Breast epithelium (tissue), 4 donors: ENCODE measurements around the gene CDC16. TPM values are rescaled to one million over a fixed set of nuclear protein-coding genes. Genes with fewer than 3 reads are reported as not detected.

Source experiments
- DNase-seq, 2 donors: peaks; one replicate each; pipeline ENCODE4 v3.0.0-alpha.2; 2019; ENCODE audit warnings: low spot score in 2 of 2
- H3K27ac ChIP-seq, 2 donors: fragments of 200-600 bp; sonication (generic) in 1 of 2; one replicate each; pipeline ENCODE4 v1.5.1; 2016 to 2019; ENCODE audit warnings: mild to moderate bottlenecking in 1 of 2
- H3K27me3 ChIP-seq, 2 donors: fragments of 200-600 bp; sonication (generic) in 1 of 2; one replicate each; pipeline versions ENCODE4 v1.5.1 to v1.6.0; 2017 to 2019; ENCODE audit warnings: control low read depth in 1 of 2, mild to moderate bottlenecking in 1 of 2
- H3K36me3 ChIP-seq: fragments of 200-600 bp; one replicate; pipeline ENCODE4 v1.5.1; 2019
- H3K4me1 ChIP-seq, 2 donors: fragments of 200-600 bp; sonication (generic); one replicate each; pipeline ENCODE4 v1.5.1; 2016 to 2019; ENCODE audit warnings: control low read depth in 1 of 2
- H3K4me3 ChIP-seq, 3 donors: fragments of 200-600 bp; sonication (generic); 1 replicate in 2 of 3; 2 replicates in 1 of 3; pipeline ENCODE4 v1.5.1; 2016 to 2019; ENCODE audit warnings: mild to moderate bottlenecking in 3 of 3, moderate library complexity in 2 of 3
- H3K9me3 ChIP-seq, 2 donors: fragments of 200-600 bp; sonication (generic) in 1 of 2; one replicate each; pipeline ENCODE4 v1.5.1; 2016 to 2019; ENCODE audit warnings: control low read depth in 1 of 2
- POLR2A ChIP-seq: fragments of 450-650 bp; IDR thresholded peaks from one replicate; pipeline ENCODE4 v1.6.1; 2016; ENCODE audit warnings: antibody characterized with exemption, mild to moderate bottlenecking, moderate library complexity
- POLR2AphosphoS5 ChIP-seq, 3 donors: sonication (generic); formaldehyde crosslinking; IDR thresholded peaks; one replicate each; pipeline ENCODE4 v1.6.1; 2017; ENCODE audit warnings: antibody characterized with exemption in 3 of 3
- intact Hi-C: fragments of 100-400 bp; cut with DNase I; formaldehyde crosslinking; loops from one replicate; pipeline ENCODE4 v1.15.1; 2023; ENCODE audit warnings: low total_unique reads
- total RNA-seq, 3 donors: library from RNA; depleted of rRNA; stranded (reverse); fragments of >200 nt; gene quantifications; one replicate each; pipeline ENCODE4 v1.1.0, GENCODE V29; 2016
- TF ChIP-seq, protein P1 (sequence below), 3 donors: fragments of 450-650 bp; IDR thresholded peaks; one replicate each; pipeline ENCODE4 v1.5.1; 2016 to 2017; ENCODE audit warnings: antibody characterized with exemption in 3 of 3, mild to moderate bottlenecking in 3 of 3, moderate library complexity in 3 of 3

The CDC16 gene
- total RNA-seq, 3 donors from 2014 or later: 53.1 to 82.5 (median 77.7) TPM

DNA sequence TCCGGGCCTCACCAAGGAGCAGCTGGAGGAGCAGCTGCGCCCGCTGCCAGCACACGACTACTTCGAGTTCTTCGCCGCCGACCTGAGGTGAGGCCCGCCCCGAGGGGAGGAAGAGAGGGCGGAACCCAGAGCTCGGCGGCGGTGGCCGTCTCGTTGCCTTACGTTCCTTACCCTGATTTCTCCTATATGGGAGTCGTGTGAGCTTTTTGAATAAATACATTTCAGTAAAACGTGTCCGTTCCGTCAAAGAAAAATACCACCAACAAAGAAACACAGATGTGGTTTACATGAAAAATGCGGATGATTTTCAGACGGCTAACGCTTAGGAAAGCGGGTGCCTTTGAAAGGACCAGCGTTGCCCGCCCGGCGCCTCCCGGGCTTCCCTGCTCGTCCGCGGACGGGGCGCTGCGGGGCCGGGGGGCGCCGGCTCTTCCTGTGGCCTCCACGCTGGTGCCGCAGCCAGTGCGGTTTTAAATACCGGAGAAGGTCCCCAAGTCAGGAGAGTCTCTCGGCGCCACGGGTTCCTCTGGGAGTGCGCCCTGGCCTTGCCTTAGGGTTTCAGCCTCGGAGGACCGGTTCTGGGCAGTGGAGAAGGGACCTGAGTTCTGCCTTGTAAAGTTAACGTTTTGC lies 47.5 kb downstream of the CDC16 start:
- no peaks in the 10 kb centered on the region for H3K36me3 ChIP-seq
- peak overlapping the region; percentile 96 to 98 for H3K27ac ChIP-seq
- intact Hi-C loops: no loop called here
- H3K27me3 ChIP-seq: no peaks in the 10 kb centered on the region
- H3K4me3 ChIP-seq: peak overlapping the region; percentile 72 to 77 (median 76)
- TF ChIP-seq POLR2AphosphoS5 (IDR thresholded peaks at IDR 0.05) (peak in 2 of 3 donors; percentile 7 to 54), POLR2A (no peak)
- TF ChIP-seq, protein P1, sequence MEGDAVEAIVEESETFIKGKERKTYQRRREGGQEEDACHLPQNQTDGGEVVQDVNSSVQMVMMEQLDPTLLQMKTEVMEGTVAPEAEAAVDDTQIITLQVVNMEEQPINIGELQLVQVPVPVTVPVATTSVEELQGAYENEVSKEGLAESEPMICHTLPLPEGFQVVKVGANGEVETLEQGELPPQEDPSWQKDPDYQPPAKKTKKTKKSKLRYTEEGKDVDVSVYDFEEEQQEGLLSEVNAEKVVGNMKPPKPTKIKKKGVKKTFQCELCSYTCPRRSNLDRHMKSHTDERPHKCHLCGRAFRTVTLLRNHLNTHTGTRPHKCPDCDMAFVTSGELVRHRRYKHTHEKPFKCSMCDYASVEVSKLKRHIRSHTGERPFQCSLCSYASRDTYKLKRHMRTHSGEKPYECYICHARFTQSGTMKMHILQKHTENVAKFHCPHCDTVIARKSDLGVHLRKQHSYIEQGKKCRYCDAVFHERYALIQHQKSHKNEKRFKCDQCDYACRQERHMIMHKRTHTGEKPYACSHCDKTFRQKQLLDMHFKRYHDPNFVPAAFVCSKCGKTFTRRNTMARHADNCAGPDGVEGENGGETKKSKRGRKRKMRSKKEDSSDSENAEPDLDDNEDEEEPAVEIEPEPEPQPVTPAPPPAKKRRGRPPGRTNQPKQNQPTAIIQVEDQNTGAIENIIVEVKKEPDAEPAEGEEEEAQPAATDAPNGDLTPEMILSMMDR (IDR thresholded peaks at IDR 0.05): no peak
- peak in 1 of 2 donors; percentile 54 for DNase-seq
- peaks cover 3 to 8% of the 10 kb centered on the region in 2 donors for H3K4me1 ChIP-seq
- no peaks in the 10 kb centered on the region for H3K9me3 ChIP-seq

DNA sequence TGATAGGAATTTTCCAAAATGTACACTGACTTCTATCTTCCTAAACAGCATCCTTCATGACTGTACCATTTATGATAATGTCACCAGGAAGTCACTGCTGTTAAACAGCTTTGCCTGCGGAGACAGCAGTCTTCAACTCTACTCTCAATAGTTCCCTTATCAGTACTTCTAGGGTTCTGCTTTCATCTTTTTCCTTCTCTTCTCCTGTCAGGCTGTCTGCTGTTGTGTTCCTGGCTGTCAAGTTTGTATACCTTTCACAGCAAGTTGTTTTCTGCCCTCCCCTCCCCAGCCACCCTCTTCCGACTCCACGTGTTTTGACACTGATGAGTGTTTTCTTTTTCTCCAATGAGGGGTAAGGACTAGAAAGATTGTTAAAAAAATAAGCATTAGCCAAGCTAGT lies 48.9 kb downstream of the CDC16 start:
- H3K4me3 ChIP-seq: no peak overlapping the region
- DNase-seq: no peak
- TF ChIP-seq POLR2AphosphoS5 (IDR thresholded peaks at IDR 0.05): no peak
- TF ChIP-seq POLR2A: no peak
- TF ChIP-seq, protein P1 (IDR thresholded peaks at IDR 0.05): no peak
- H3K27me3 ChIP-seq: no peaks in the 10 kb centered on the region
- intact Hi-C loops: no loop called here
- H3K9me3 ChIP-seq: no peaks in the 10 kb centered on the region
- peaks cover 3 to 8% of the 10 kb centered on the region in 2 donors for H3K4me1 ChIP-seq
- no peaks in the 10 kb centered on the region for H3K36me3 ChIP-seq
- no peak overlapping the region for H3K27ac ChIP-seq

DNA sequence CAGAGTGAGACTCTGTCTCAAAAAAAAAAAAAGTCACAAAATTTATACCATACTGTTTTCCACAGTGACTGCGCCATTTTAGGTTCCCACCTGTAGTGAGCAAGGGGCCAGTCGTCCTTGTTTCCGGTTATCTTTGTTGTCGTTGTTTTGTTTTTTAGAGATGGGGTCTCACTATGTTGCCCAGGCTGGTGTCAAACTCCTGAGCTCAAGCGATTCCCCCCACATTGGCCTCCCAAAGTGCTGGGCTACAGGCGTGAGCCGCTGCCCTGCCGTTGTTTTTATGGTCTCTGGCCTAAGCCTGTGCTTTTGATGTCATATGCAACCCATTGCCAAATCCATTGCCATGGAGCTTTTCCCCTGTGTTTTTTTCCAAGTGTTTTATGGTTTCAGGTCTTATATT lies 50.0 kb downstream of the CDC16 start:
- no peak for DNase-seq
- Histone ChIP-seq H3K27me3 (no peaks in the 10 kb centered on the region), H3K36me3 (no peaks in the 10 kb centered on the region), H3K4me1 (peaks cover 3 to 8% of the 10 kb centered on the region in 2 donors), H3K9me3 (no peaks in the 10 kb centered on the region), H3K27ac (no peak overlapping the region), H3K4me3 (no peak overlapping the region)
- TF ChIP-seq, protein P1 (IDR thresholded peaks at IDR 0.05): no peak
- TF ChIP-seq POLR2A (no peak), POLR2AphosphoS5 (IDR thresholded peaks at IDR 0.05) (no peak)
- intact Hi-C loops: no loop called here

DNA sequence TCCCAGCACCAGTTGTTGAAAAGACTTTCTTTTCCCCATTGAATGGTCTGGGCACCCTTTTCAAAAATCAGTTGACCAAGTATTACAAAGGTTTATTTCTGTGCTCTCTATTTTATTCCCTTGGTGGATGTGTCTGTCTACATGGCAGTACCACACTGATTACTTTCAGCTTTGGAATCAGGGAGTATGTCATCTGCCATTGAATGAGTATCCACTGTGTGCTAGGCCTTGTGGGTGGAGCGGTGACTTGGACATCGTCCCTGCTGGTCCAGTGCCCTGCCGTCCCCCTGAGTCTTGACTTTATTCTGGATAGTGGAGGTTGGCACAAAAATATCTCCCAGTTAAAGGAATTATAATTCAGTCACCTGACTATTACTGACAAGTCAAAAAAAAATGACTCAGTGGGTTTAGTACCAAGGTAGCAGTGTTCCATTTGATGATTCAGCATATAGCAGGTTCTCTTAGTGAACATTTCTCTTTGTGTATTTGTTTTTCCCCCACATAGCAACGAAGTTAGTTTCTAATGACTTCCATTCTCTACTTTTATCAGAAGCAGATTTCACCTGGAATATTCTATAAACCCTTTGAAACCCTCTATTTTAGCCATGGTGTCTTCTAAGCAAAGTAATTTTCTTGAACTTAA lies 50.6 kb downstream of the CDC16 start:
- DNase-seq: no peak
- Histone ChIP-seq H3K4me3 (no peak overlapping the region), H3K27me3 (no peaks in the 10 kb centered on the region), H3K9me3 (no peaks in the 10 kb centered on the region), H3K36me3 (no peaks in the 10 kb centered on the region), H3K27ac (no peak overlapping the region), H3K4me1 (peaks cover 3 to 8% of the 10 kb centered on the region in 2 donors)
- no peak for TF ChIP-seq POLR2A
- TF ChIP-seq, protein P1 (IDR thresholded peaks at IDR 0.05): no peak
- no peak for TF ChIP-seq POLR2AphosphoS5 (IDR thresholded peaks at IDR 0.05)
- intact Hi-C loops: no loop called here

DNA sequence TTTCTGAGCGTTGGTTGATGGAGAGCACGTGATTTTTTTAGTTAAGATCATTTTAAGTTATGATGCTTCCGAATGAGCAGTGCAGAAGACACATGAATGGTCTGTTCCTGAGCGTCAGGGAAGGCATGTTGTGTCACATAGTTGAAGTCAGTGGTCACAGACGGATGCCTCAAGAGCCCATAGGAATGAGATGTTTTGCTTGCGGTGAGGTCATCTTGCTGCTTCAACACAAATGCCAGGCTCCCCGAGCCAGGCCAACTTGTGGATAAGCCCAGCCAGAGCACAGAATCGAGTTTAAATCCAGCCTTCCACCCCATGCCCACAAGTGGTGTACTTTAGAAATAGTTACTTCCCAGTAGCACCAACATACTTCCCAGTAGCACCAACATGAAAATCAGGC lies 52.1 kb downstream of the CDC16 start:
- H3K27ac ChIP-seq: no peak overlapping the region
- TF ChIP-seq, protein P1 (IDR thresholded peaks at IDR 0.05): no peak
- no peak for TF ChIP-seq POLR2A
- no peak for TF ChIP-seq POLR2AphosphoS5 (IDR thresholded peaks at IDR 0.05)
- intact Hi-C loops: no loop called here
- H3K4me3 ChIP-seq: no peak overlapping the region
- DNase-seq: no peak
- peaks cover 3 to 8% of the 10 kb centered on the region in 2 donors for H3K4me1 ChIP-seq
- H3K36me3 ChIP-seq: no peaks in the 10 kb centered on the region
- H3K9me3 ChIP-seq: no peaks in the 10 kb centered on the region
- H3K27me3 ChIP-seq: no peaks in the 10 kb centered on the region
